AG04449 (cell line): ENCODE results near the gene CCNJL.

ENCODE experiments used
- CTCF ChIA-PET: fragments of 350-600 bp; formaldehyde crosslinking; extraction: SDS; loops from one replicate; lab custom pipeline; 2021; ENCODE audit warnings: antibody characterized with exemption; lab: Yijun Ruan, JAX
- POLR2A ChIA-PET: fragments of 400-600, 350-600 bp; formaldehyde crosslinking; extraction: SDS; loops from one replicate; lab custom pipeline; 2020; ENCODE audit warnings: antibody characterized with exemption, inconsistent platforms; lab: Yijun Ruan, JAX
- DNase-seq: peaks from one replicate; pipeline ENCODE4 v3.0.0-alpha.2; 2010; ENCODE audit warnings: low read depth, low spot score
- H3K4me3 ChIP-seq: 2 replicates; pipeline ENCODE4 v1.5.1; 2011; ENCODE audit warnings: low read depth, mild to moderate bottlenecking, control low read depth, low read length
- CTCF ChIP-seq: IDR thresholded peaks from one replicate; pipeline ENCODE4 v1.5.1; 2011; ENCODE audit warnings: mild to moderate bottlenecking, moderate library complexity, low read length, control low read depth, inconsistent platforms; ENCODE audit not compliant: insufficient read depth; ENCODE audit errors: missing control alignments

The CCNJL gene

DNA sequence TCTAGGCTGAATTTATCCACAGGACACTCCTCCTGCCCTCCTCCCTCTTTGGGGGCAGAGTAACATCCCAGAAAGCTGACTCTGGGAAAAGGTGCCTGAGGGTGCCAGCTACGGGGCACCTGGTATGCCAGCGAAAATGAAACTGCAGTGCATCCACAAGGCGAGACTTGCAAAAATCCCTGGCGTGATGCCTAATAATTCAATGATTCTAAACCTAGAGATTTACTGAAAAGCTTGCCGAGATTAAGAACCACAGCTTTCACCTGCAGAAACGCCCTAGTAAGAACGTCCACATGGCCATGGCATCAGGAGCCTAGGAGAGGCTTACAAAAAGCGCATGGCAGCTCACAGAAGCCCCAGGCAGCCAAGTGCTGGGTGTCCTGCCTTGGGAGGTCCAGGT, 20.9 kb downstream of the CCNJL start:
- TF ChIP-seq CTCF, result no peak
- DNase-seq, result no peak
- H3K4me3 ChIP-seq, result no peak overlapping the region
- ChIA-PET POLR2A (no interaction called here), CTCF (no interaction called here)

GRCh38 chr5:160290751-160291150, 21.6 kb downstream of the CCNJL start:
- POLR2A ChIA-PET, result no interaction called here
- no peak for TF ChIP-seq CTCF
- H3K4me3 ChIP-seq, result no peak overlapping the region
- no peak for DNase-seq
- CTCF ChIA-PET, result no interaction called here

DNA sequence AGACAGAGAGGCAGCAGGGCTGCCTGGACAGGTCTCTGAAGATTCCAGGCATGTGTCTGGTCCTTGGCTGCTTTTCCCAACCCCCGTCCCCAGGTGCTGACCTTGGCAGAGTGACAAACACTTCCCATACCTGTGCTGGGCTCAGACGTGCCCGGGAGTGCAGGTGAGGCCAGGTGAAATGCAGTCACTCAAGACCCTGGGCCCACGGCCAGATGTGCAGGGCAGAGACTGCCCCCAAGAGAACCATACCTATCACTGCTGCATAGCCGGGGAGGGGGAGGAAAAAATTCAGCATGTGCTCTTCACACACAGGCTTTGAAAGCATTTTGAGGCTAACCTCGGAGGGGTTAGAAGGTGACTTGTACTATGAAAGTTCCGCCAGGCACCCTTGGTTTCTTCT, 22.6 kb downstream of the CCNJL start:
- CTCF ChIA-PET, result no interaction called here
- POLR2A ChIA-PET, result no interaction called here
- no peak for DNase-seq
- TF ChIP-seq CTCF, result no peak
- H3K4me3 ChIP-seq, result no peak overlapping the region

- no peak overlapping the region for H3K4me3 ChIP-seq
- TF ChIP-seq CTCF, result no peak
- ChIA-PET CTCF (no interaction called here), POLR2A (no interaction called here)
- no peak for DNase-seq
Measured at GRCh38 chr5:160289356-160289651, 23.1 kb downstream of the CCNJL start.

- POLR2A ChIA-PET, result no interaction called here
- CTCF ChIA-PET, result interaction anchor here (0.9 to 1.3 kb wide), 2 partner anchors 89 to 270 kb away, joined by 3 to 5 read pairs; no protein-coding TSS in a partner anchor
- DNase-seq, result no peak
- no peak overlapping the region for H3K4me3 ChIP-seq
- TF ChIP-seq CTCF, result no peak
Measured at GRCh38 chr5:160287378-160288051, 24.8 kb downstream of the CCNJL start.

DNA sequence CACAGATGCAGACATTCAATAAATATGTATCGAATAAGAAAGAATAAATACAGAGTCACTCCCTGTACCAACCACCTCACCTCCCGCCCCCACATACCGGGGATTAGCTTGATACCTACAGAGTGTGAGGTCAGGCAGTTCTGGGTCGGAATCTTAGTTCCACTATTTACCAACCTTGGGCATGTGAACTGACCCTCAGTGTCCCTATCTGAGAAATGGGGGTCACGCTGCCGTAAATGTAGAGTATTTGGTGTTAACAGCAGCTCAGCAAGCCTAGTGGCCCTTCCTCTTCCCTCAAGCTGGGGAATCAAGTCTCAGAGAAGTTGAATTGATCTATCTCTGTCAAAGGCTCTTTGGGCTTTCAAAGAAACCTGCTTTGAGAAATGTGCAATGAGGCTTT, 25.4 kb downstream of the CCNJL start:
- ChIA-PET POLR2A (no interaction called here), CTCF (interaction anchor here (1.3 kb wide), 1 partner anchor 88 kb away, joined by 5 read pairs; no protein-coding TSS in a partner anchor)
- no peak overlapping the region for H3K4me3 ChIP-seq
- no peak for TF ChIP-seq CTCF
- no peak for DNase-seq
